Kidney capillary endothelial cell (primary cell): Measurements from ENCODE around the gene PCSK6.

ENCODE experiments used
- DNase-seq: peaks from one replicate; pipeline ENCODE4 v3.0.0-alpha.2; 2018; ENCODE audit warnings: low spot score

Gene PCSK6

DNA sequence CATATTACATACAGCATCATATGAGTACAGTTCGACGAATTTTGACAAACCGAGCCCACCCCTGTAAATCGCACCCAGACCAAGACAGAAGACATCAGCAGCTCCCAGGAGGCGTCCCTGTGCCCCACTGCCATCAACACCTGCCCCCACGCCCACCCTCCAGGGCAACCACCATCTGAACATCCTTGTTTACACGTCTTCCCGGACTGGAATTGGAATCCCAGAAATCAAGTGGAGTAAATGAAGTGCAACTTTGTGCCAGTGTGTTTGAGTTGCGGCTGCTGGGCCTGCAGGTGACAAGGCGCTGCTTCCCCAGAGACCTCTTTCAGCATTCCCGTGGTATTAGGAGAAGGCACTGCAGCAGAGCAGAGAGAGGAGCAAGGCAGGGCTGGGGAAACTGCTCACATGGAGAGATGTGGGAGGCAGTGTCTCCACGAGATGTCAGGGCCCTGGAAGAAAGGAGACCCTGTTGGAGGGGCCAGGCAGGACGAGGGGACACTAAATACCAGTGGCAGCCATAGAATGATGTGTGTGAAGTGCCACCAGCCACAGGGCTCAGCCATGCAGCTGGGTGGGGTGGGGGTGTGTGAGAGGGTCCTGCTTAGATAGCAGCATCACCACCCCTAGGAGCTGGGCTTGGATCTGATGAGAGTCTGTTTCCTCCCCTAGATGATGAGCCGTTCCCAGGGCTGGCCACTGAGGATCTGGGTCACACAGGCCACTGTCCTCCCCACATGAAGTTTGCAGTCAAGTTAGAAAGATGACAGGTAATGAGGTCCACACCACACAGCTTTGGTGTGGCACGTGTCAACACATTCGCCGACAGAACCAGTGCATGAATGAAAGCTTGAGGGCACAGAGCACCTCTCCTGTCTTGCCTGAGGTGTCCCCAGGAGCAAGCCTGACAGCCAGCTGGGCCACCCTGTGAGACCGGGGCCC is 33.4 kb upstream of the PCSK6 start:
- DNase-seq = no peak

DNA sequence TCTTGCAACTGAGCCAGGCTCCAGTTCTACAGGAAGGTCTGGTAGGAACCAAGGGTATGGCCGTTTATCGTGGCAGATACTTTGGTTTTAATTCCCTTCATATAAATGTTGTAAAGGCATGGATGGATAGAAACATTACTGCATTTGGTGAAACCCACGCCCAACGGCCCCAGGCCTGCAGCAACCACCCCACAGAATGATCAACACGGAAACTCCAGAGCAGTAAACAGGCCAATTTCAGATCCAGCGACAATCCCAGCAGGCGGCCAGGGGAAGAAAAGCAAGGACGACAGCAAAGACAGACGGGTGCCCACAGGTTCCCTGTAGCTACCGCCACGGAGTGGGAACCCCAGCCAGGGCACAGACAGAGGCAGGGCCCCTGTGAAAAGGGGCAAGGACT is 32.6 kb upstream of the PCSK6 start:
- DNase-seq = no peak

- no peak for DNase-seq
Observed at GRCh38 chr15:101521591-101521990, 32.1 kb upstream of the PCSK6 start.

- DNase-seq = no peak
Observed at GRCh38 chr15:101521069-101521468, 31.6 kb upstream of the PCSK6 start.

- no peak for DNase-seq
Observed at GRCh38 chr15:101520395-101520794, 30.9 kb upstream of the PCSK6 start.

GRCh38 chr15:101517504-101517903 is 28.0 kb upstream of the PCSK6 start:
- DNase-seq = no peak

GRCh38 chr15:101514318-101514717 is 24.8 kb upstream of the PCSK6 start:
- no peak for DNase-seq

- no peak for DNase-seq
Observed at GRCh38 chr15:101511717-101512116, 22.2 kb upstream of the PCSK6 start.

DNA sequence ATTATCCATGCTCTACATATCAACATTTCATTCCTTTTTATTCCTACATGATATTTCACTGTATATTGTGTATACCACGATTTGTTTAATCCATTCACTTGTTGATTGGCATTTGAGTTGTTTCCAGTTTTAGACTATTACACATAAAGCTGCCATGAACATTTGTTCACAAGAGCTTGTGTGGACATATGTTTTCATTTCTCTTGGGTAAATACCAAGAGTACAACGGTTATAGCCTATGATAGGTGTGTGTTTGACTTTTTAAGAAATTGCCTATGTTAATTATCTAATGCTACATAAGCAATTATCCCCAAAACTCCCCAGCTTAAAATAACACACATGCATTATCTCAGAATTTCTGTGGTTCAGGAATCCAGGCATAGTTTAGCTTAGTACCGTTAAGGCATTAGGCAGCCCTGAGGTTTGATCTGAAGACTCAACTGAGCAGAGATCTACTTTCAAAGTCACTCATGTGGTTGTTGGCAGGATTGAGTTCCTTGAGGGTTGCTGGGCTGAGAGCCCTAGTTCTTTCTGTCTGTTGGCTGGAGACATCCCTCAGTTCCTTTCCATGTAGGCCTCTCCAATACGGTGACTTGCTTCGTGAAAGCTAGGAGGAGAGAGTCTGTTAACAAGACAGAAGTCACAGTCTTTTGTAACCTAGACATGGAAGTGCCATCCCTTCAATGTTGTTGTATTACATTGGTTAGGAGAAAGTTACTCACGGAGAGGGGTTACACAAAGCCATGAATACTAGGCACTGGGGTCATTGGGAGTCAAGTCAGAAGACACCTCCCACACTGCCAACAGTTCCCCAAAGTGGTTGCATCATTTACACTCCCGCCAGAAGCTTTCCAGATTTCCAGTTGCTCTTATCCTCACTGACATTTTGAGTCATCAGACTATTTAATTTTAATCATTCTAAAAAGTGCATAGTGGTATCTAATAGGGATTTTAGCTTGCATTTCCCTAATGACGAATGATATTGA is 21.0 kb upstream of the PCSK6 start:
- no peak for DNase-seq

- DNase-seq = no peak
Observed at GRCh38 chr15:101509279-101509678, 19.8 kb upstream of the PCSK6 start.

DNA sequence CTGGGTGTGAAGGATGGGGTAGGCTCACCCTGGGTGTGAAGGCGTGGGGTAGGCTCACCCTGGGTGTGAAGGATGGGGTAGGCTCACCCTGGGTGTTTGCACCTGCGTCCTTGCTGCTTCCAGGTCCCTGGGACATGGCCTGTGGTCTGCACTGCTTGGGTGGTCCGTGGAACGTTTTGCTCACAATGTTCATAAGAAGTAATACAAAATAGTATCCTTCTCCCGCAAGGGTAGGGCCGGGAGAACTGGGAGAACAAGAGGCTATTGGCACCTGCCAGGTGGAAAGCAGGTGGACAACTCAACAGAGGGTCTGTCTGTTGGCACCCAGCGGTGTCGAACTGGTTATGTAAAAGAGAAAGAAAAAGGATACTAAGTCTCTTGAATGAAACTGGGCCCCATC is 17.0 kb upstream of the PCSK6 start:
- no peak for DNase-seq

DNA sequence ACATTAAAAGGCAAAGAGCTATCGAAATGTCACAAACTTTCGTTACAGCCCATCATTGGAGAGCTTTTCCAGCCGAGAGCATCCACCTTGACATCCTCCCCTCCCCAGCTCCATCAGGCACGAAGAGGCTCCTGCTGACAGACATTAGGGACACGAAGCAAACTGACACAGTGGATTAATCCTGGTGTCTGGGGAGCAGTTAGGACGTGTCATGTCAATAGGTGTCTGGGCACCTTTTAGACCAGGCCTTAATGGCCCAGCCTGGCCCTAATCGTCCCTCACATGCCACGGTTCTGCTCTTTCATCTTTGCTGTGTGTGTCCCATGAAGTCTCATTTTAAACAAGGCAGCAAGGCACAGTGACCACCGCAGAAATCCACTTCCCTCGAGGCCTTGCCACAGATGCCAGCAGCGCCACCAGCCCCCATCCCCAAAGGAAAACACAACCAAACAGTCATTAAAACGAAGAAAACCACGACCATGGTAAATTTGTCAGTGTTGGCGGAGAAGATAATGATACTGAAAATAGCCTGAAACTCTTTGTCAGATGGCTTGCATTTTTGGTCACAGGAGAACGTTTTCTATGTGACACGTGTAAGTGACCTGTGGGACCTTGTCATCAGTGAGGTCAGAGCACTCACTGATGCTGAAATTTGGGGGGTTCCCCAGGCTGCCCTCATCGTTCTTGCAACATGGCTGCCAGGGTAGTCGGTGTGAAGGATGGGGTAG is 16.3 kb upstream of the PCSK6 start:
- DNase-seq = no peak

GRCh38 chr15:101504866-101505609 is 15.5 kb upstream of the PCSK6 start:
- DNase-seq = no peak

DNA sequence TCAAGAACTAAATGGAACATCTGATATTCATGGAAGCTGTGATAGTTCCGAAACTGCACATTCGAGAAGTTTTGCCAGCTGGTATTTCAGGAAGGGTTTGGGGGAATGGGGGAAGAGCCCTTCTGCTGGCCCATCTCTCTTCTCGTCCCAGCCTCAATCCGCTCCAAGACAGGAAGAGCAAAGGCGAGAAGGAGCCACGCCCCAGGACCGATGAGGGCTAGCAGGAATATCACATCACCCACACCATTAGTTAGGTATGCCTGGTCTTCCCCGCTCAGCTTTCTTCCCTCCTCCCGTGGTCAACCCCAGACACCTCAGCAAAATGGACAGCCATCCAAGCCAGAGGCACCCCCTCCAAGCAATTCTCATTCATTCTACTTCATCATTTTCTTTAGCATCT is 14.9 kb upstream of the PCSK6 start:
- DNase-seq = no peak

GRCh38 chr15:101503296-101503599 is 13.7 kb upstream of the PCSK6 start:
- no peak for DNase-seq

DNA sequence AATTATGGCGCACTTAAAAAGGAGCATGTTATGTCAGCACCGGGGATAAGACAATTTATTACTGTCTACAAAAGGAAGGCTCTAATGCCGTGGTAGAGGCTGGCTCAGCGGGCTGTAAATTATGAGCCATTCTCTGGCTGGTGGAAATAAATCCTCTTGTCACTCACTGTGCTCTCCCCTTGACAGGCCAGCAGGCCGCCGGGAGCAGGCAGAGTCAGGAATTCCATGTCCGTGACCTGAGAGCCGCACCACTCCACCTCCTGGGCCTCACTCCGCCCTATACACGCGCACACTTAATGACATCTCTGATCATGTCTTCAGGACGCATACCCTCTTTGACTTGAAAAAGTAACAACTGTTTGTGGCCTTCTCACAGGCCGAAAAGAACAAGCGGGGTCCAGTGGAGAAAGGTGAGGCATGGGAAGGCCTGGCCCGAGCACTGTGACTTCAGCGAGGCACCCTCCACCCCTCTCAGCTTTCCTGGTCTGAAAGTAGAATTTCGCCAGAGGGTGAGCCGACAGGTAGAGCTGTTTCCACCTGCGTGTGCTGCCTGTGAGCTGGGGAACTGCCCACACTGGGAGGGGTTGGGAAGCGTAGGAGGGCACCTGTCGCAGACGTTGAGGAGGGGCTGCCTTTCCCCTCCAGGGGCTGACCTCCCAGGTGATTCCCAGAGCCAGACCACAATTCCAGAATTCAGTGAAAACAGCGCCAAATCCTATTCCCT is 13.2 kb upstream of the PCSK6 start:
- DNase-seq = no peak

DNA sequence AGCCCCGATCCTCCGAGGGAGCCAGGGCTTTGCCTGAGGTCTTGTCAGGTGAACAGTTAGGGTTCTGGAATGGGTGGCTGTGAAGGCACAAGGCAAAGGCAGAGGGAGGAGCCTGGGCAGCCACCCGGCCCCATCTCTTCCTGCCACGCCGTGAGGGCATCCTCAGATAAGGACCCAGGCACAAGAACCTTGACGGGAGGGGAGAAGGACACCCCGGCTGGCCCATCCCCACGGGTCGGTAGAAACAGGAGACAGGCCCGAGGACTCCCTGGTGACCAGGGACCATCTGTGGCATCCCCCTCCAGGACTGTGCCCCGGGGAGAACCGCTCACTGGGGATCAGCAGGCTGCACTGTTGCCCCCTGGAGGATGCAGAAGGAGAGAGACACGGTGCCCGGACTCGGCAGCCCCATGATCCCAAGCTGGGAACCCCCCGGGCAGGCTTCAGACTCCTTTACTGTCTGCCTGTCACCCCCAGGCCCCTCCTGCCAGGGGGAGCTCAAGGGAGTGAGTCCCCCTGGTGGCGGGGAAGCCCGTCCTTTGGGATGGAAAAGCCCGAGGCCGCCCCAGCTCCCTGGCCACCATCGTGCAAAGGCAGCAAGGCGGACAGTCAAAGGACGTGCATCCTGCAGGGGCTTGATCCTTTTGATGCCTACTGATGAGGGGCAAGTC is 12.3 kb upstream of the PCSK6 start:
- DNase-seq = no peak

DNA sequence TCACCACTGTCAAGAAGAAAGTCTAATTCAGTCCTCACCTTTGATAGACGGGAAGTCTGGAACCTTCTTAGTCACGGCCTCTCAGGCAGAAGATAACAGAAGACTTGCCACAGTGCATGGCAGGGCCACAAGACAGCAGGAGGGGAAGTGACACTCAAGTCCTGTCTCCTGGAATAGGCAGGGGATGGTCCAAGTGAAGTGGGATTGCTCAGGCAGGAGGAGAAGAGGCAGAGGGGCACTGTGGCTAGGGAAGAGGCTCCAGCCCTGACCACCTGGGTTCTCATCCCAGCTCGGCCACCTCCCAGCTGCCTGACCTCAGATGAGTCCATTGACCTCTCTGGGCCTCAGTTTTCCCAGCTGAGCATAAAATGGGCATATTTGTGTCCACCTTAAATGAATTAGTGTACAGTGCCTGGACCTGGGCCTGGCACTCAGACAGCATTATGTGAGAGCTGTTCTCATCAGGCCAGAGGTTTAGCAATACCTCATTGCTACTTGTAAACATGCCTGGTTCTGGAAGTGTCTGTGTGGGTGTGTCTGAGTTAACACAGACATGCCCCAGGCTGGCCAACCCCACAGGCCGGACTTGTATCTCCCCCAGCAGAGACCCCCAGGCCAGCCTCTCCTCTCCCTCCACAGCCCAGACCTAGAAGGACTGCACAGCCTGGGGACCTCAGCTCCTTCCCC is 11.5 kb upstream of the PCSK6 start:
- no peak for DNase-seq

- DNase-seq = no peak
Observed at GRCh38 chr15:101499863-101500713, 10.6 kb upstream of the PCSK6 start.
